Measurements from ENCODE around the gene PDS5A.
"Not testable (repeated sequence)": the region's sequence is repeated elsewhere in the genome, so short reads cannot be mapped to it uniquely, and the experiment has no call there.

The PDS5A gene

GRCh38 chr4:39823191-39823590 is 154.5 kb downstream of the PDS5A start:
- peak; percentile 55 for DNase-seq

- no peak for DNase-seq
These were observed 155.0 kb downstream of the PDS5A start for GRCh38 chr4:39822662-39823061.

GRCh38 chr4:39821951-39822350 is 155.8 kb downstream of the PDS5A start:
- DNase-seq, result no peak

- no peak for DNase-seq
These were observed 157.5 kb downstream of the PDS5A start for GRCh38 chr4:39820186-39820585.

GRCh38 chr4:39818646-39819045 is 159.1 kb downstream of the PDS5A start:
- no peak for DNase-seq

- DNase-seq, result peak; percentile 19
These were observed 163.1 kb downstream of the PDS5A start for GRCh38 chr4:39814403-39815185.

GRCh38 chr4:39813761-39814160 is 163.9 kb downstream of the PDS5A start:
- not testable (repeated sequence) for DNase-seq

- DNase-seq, result not testable (repeated sequence)
These were observed 164.7 kb downstream of the PDS5A start for GRCh38 chr4:39813033-39813432.

- DNase-seq, result no peak
These were observed 165.2 kb downstream of the PDS5A start for GRCh38 chr4:39812500-39812899.

- no peak for DNase-seq
These were observed 169.4 kb downstream of the PDS5A start for GRCh38 chr4:39808231-39808749.

- DNase-seq, result no peak
These were observed 175.7 kb downstream of the PDS5A start for GRCh38 chr4:39802005-39802404.

- DNase-seq, result not testable (repeated sequence)
These were observed 184.7 kb downstream of the PDS5A start for GRCh38 chr4:39792976-39793375.

GRCh38 chr4:39792529-39792928 is 185.2 kb downstream of the PDS5A start:
- DNase-seq, result no peak

- no peak for DNase-seq
These were observed 185.6 kb downstream of the PDS5A start for GRCh38 chr4:39792128-39792527.

- DNase-seq, result no peak
These were observed 190.9 kb downstream of the PDS5A start for GRCh38 chr4:39786838-39787237.

GRCh38 chr4:39785083-39785482 is 192.6 kb downstream of the PDS5A start:
- no peak for DNase-seq

GRCh38 chr4:39781988-39782387 is 195.7 kb downstream of the PDS5A start:
- DNase-seq, result not testable (repeated sequence)

Measured in fibroblast of skin of right biceps (primary cell).